IMR-90 (cell line): ENCODE measurements around the gene TSG101. TPM values are rescaled to one million over a fixed set of nuclear protein-coding genes. Genes with fewer than 3 reads are reported as not detected.

Source experiments
- ATAC-seq: fragments of 200-7000 bp; cut with Tn5 transposase; 2 replicates; pipeline ENCODE4 v1.9.1; 2020; ENCODE audit warnings: low read depth, mild to moderate bottlenecking, moderate library complexity
- BruUV-seq: library from RNA; stranded (reverse); fragments of 400-500 nt; replicated peaks from 2 replicates; lab custom pipeline; 2021; lab: Mats Ljungman, UMichigan
- CTCF ChIA-PET: fragments of 300-600 bp; formaldehyde crosslinking; extraction: SDS; loops from one replicate; lab custom pipeline; 2021; ENCODE audit warnings: antibody characterized with exemption; lab: Yijun Ruan, JAX
- POLR2A ChIA-PET: fragments of 300-600 bp; sonication (Branson Sonifier 250); formaldehyde crosslinking; loops from one replicate; lab custom pipeline; 2022; ENCODE audit warnings: antibody characterized with exemption; ENCODE audit not compliant: unreplicated experiment; lab: Charles Lee
- DNase-seq: peaks from one replicate; pipeline ENCODE4 v3.0.0; 2013
- H2AFZ ChIP-seq: replicated peaks from 2 replicates; pipeline ENCODE3; 2013; ENCODE audit warnings: low read length, mild to moderate bottlenecking; ENCODE audit not compliant: poor library complexity
- H2AK5ac ChIP-seq: 2 replicates; pipeline ENCODE4 v1.6.1; 2013; ENCODE audit warnings: low read depth, low read length, inconsistent platforms
- H2AK9ac ChIP-seq: replicated peaks from 2 replicates; pipeline ENCODE3; 2013; ENCODE audit warnings: mild to moderate bottlenecking, low read depth, low read length, moderate library complexity; ENCODE audit not compliant: poor library complexity
- H2BK120ac ChIP-seq: 2 replicates; pipeline ENCODE4 v1.6.1; 2013; ENCODE audit warnings: low read depth, low read length, inconsistent platforms
- H2BK15ac ChIP-seq: 3 replicates; pipeline ENCODE4 v1.6.1; 2013; ENCODE audit warnings: low read depth, low read length, inconsistent platforms
- H2BK20ac ChIP-seq: 2 replicates; pipeline ENCODE4 v1.6.1; 2013; ENCODE audit warnings: low read depth, mild to moderate bottlenecking, inconsistent platforms, low read length, moderate library complexity
- H2BK5ac ChIP-seq: 2 replicates; pipeline ENCODE4 v1.6.1; 2013; ENCODE audit warnings: mild to moderate bottlenecking, low read depth, low read length, inconsistent platforms; ENCODE audit not compliant: poor library complexity, severe bottlenecking
- H3K14ac ChIP-seq: replicated peaks from 2 replicates; pipeline ENCODE4 v1.6.1; 2013; ENCODE audit warnings: low read depth, low read length, inconsistent platforms
- H3K18ac ChIP-seq: 2 replicates; pipeline ENCODE4 v1.6.1; 2013; ENCODE audit warnings: low read depth, low read length, control low read depth
- H3K23ac ChIP-seq: 2 replicates; pipeline ENCODE4 v1.6.1; 2013; ENCODE audit warnings: low read depth, low read length, inconsistent platforms
- H3K27ac ChIP-seq: 2 replicates; pipeline ENCODE4 v1.5.1; 2013; ENCODE audit warnings: mild to moderate bottlenecking, control low read depth, low read length; ENCODE audit not compliant: insufficient read depth
- H3K27me3 ChIP-seq: 2 replicates; pipeline ENCODE4 v1.6.1; 2013; ENCODE audit warnings: low read length; ENCODE audit not compliant: control insufficient read depth, insufficient read depth
- H3K36me3 ChIP-seq: 2 replicates; pipeline ENCODE4 v1.6.1; 2013; ENCODE audit warnings: low read length, mixed read lengths; ENCODE audit not compliant: control insufficient read depth, insufficient read depth
- H3K4ac ChIP-seq: 2 replicates; pipeline ENCODE4 v1.6.1; 2013; ENCODE audit warnings: low read depth, low read length, inconsistent platforms
- H3K4me1 ChIP-seq: 2 replicates; pipeline ENCODE4 v1.6.1; 2013; ENCODE audit warnings: low read length, mixed read lengths; ENCODE audit not compliant: control insufficient read depth, insufficient read depth
- H3K4me2 ChIP-seq: 2 replicates; pipeline ENCODE4 v1.6.1; 2013; ENCODE audit warnings: low read depth, mild to moderate bottlenecking, control low read depth, low read length, moderate library complexity
- H3K4me3 ChIP-seq: 2 replicates; pipeline ENCODE4 v1.5.1; 2013; ENCODE audit warnings: low read depth, mild to moderate bottlenecking, control low read depth, low read length, moderate library complexity; ENCODE audit not compliant: insufficient read depth
- H3K56ac ChIP-seq: 2 replicates; pipeline ENCODE4 v1.6.1; 2013; ENCODE audit warnings: low read length, inconsistent platforms; ENCODE audit not compliant: insufficient read depth; ENCODE audit errors: extremely low read depth
- H3K79me1 ChIP-seq, 2 experiments: 2 replicates each; pipeline ENCODE4 v1.6.1; 2013; ENCODE audit warnings: low read length in 2 of 2, inconsistent platforms in 1 of 2, low read depth in 1 of 2
- H3K9ac ChIP-seq: 2 replicates; pipeline ENCODE4 v1.6.1; 2013; ENCODE audit warnings: low read depth, low read length, control low read depth
- H3K9me1 ChIP-seq: 2 replicates; pipeline ENCODE4 v1.6.1; 2013; ENCODE audit warnings: low read length, inconsistent platforms; ENCODE audit not compliant: insufficient read depth
- H3K9me3 ChIP-seq: 2 replicates; pipeline ENCODE4 v1.6.1; 2013; ENCODE audit warnings: low read length; ENCODE audit not compliant: control insufficient read depth, insufficient read depth
- H4K20me1 ChIP-seq: 2 replicates; pipeline ENCODE4 v1.6.1; 2013; ENCODE audit warnings: low read length, inconsistent platforms; ENCODE audit not compliant: insufficient read depth
- H4K5ac ChIP-seq: 2 replicates; pipeline ENCODE4 v1.6.1; 2013; ENCODE audit warnings: mild to moderate bottlenecking, low read depth, low read length, control low read depth
- H4K8ac ChIP-seq, 2 experiments: 2 replicates each; pipeline ENCODE4 v1.6.1; 2013; ENCODE audit warnings: low read depth in 2 of 2, low read length in 2 of 2, control low read depth in 1 of 2, inconsistent platforms in 1 of 2
- H4K91ac ChIP-seq: 2 replicates; pipeline ENCODE4 v1.6.1; 2013; ENCODE audit warnings: low read depth, low read length, inconsistent platforms; ENCODE audit not compliant: insufficient read depth
- MAFK ChIP-seq: IDR thresholded peaks from 2 replicates; pipeline ENCODE4 v1.6.1; 2012; ENCODE audit warnings: low read depth, low read length, improper control_type of control experiment
- POLR2A ChIP-seq: IDR thresholded peaks from 2 replicates; pipeline ENCODE4 v1.6.1; 2012; ENCODE audit warnings: mild to moderate bottlenecking, low read depth, low read length
- RCOR1 ChIP-seq: IDR thresholded peaks from 2 replicates; pipeline ENCODE4 v1.6.1; 2012; ENCODE audit warnings: mild to moderate bottlenecking, low read length, improper control_type of control experiment; ENCODE audit not compliant: insufficient replicate concordance
- RFX5 ChIP-seq: IDR thresholded peaks from 2 replicates; pipeline ENCODE4 v1.8.0; 2012; ENCODE audit warnings: low read depth, mild to moderate bottlenecking, low read length, moderate library complexity
- WGBS, 2 experiments: methylation state at CpG; one replicate each; pipeline versions ENCODE4 v1.1.5 to v1.1.7; 2013; ENCODE audit warnings: missing lambda C conversion rate in 2 of 2; ENCODE audit not compliant: insufficient read length in 1 of 2; ENCODE audit errors: extremely low coverage in 2 of 2; 5-methylcytosine and 5-hydroxymethylcytosine counted together
- dilution Hi-C: fragments of 300-500 bp; cut with HindIII; formaldehyde crosslinking; loops from one replicate; pipeline ENCODE4 v1.14.3; 2018; ENCODE audit warnings: low sequenced_read_pairs; ENCODE audit not compliant: unreplicated experiment
- in situ Hi-C: fragments of 300-500 bp; cut with MboI; formaldehyde crosslinking; loops from 3 replicates; pipeline ENCODE4 v1.14.3; 2019; ENCODE audit warnings: low sequenced_read_pairs, inconsistent platforms, mixed read lengths
- intact Hi-C: fragments of 100-400 bp; cut with micrococcal nuclease; formaldehyde crosslinking; loops from 2 replicates; pipeline ENCODE4 v1.10.0; 2022
- polyA plus RNA-seq, 3 experiments: library from polyadenylated mRNA; depleted of rRNA; stranded (reverse); fragments of >200 nt; gene quantifications; 2 replicates each; pipeline ENCODE4 v1.2.3, GENCODE V29; 2012; ENCODE audit warnings: low replicate concordance in 1 of 3
- total RNA-seq: library from RNA; depleted of rRNA; stranded (reverse); fragments of >200 nt; gene quantifications from 2 replicates; pipeline ENCODE4 v1.2.3, GENCODE V29; 2012

Gene TSG101
- total and polyA plus RNA-seq, 2 of the 4 experiments (the other 2 are of a cell fraction) = 67.4 to 113 TPM

GRCh38 chr11:18468059-18468458, 58.7 kb downstream of the TSG101 start:
- Histone ChIP-seq H3K4me3 (no peak overlapping the region), H3K56ac (no peak overlapping the region), H4K20me1 (no peaks in the 10 kb centered on the region), H3K18ac (no peak overlapping the region), H2AFZ (no peak overlapping the region), H3K4ac (no peak overlapping the region), H3K4me1 (no peaks in the 10 kb centered on the region), H3K9me3 (no peaks in the 10 kb centered on the region), H4K91ac (no peak overlapping the region), H2AK9ac (no peak overlapping the region), H2BK5ac (no peak overlapping the region), H2BK20ac (no peak overlapping the region), H3K9me1 (no peaks in the 10 kb centered on the region), H4K8ac (no peak overlapping the region), H3K79me1 (no peaks in the 10 kb centered on the region), H3K4me2 (no peak overlapping the region), H3K27ac (no peak overlapping the region), H4K5ac (no peak overlapping the region), H3K23ac (no peak overlapping the region), H3K36me3 (no peaks in the 10 kb centered on the region), H2AK5ac (no peak overlapping the region), H3K27me3 (no peaks in the 10 kb centered on the region), H2BK120ac (no peak overlapping the region), H2BK15ac (no peak overlapping the region), H3K9ac (no peak overlapping the region), H3K14ac (no peak overlapping the region)
- dilution Hi-C loops = no loop called here
- WGBS, 2 experiments = no CpG with 5 or more reads among the region's 2 CpGs
- ChIA-PET CTCF (no interaction called here), POLR2A (interaction anchor here (0.6 kb wide), 1 partner anchor 49 kb away, joined by 3 read pairs; no protein-coding TSS in a partner anchor)
- intact Hi-C loops = no loop called here
- no TSS peak for BruUV-seq
- ATAC-seq (no peak), DNase-seq (no peak)
- no peak for TF ChIP-seq MAFK
- TF ChIP-seq RCOR1 = no peak
- TF ChIP-seq RFX5 = no peak
- TF ChIP-seq POLR2A = no peak
- in situ Hi-C loops = no loop called here
